ENCODE measurements around the gene OR5AS1.
"Not testable (repeated sequence)": the region's sequence is repeated elsewhere in the genome, so short reads cannot be mapped to it uniquely, and the experiment has no call there.

Gene OR5AS1

GRCh38 chr11:56027354-56027753 is at the start of gene OR5AS1:
Gene OR5AS1, plus strand, starts transcription at chr11:56027654. Its CDS starts 2,765 bp downstream, at chr11:56030419.
- no peak for DNase-seq

GRCh38 chr11:55994525-55994924 is 32.9 kb upstream of the OR5AS1 start, which contains the start of gene OR5F1:
Gene OR5F1, minus strand, starts transcription at chr11:55994625. Its CDS starts 0 bp downstream, at chr11:55994625.
- no peak for DNase-seq

DNA sequence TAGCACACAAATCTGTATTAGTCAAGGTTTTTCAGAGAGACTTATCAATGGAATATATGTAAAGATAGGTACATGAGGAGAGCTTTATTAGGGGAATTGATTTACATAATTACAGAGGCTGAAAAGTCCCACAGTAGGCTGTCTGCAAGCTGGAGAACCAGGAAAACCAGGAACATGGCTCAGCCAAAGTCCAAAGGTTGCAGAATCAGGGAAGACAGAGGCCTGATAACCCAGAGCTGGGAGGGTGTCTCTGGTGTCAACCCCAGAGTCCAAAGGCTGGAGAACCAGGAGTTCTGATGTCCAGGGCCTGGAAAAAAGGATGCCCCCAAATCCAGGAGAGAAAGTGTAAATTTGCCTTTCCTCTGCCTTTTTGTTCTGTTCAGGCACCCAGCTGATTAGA is 16.7 kb upstream of the OR5AS1 start:
- no peak for DNase-seq

GRCh38 chr11:56013805-56014204 is 13.6 kb upstream of the OR5AS1 start:
- no peak for DNase-seq

DNA sequence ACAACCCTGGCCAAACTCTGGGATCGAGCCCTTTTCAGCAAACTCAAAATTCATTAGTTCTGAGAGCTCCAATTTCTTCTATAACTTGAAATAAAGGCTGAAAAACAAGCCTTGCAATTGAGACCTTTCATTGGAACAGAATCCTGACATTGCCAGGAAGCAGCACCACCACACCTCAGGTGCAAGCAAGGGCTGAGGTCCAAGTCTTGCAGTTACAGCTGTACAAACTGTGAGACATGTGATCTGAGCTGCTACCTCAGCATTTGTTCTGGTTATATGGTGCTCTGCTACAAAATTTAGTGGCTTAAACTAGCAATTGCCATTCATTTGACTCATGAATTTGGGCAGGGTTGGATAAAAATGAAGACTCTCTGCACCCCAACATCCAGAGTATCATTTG is 18.1 kb downstream of the OR5AS1 start:
- no peak for DNase-seq

- no peak for DNase-seq
Measured at GRCh38 chr11:56048480-56048879, 21.0 kb downstream of the OR5AS1 start.

GRCh38 chr11:56049487-56049886 is 22.0 kb downstream of the OR5AS1 start:
- no peak for DNase-seq

GRCh38 chr11:56056366-56056765 is 28.9 kb downstream of the OR5AS1 start:
- not testable (repeated sequence) for DNase-seq

GRCh38 chr11:56057661-56058237 is 30.3 kb downstream of the OR5AS1 start:
- not testable (repeated sequence) for DNase-seq

DNA sequence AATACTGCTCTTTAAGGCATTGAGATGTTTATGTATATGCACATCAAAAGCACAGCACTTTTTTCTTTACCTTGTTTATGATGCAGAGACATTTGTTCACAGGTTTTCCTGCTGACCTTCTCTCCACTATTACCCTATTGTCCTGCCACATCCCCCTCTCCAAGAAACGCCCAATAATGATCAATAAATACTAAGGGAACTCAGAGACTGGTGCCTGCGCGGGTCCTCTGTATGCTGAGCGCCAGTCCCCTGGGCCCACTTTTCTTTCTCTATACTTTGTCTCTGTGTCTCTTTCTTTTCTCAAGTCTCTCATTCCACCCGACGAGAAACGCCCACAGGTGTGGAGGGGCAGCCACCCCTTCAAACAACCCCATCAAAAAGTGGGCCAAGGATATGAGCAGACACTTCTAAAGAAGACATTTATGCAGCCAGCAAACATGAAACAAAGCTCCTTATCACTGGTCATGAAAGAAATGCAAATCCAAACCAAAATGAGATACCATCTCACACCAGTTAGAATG is 30.9 kb downstream of the OR5AS1 start:
- DNase-seq, result not testable (repeated sequence)

- DNase-seq, result no peak
Measured at GRCh38 chr11:56066980-56067379, 39.5 kb downstream of the OR5AS1 start.
